Measurements from ENCODE around the gene IFNW1.
"Not testable (repeated sequence)": the region's sequence is repeated elsewhere in the genome, so short reads cannot be mapped to it uniquely, and the experiment has no call there.

The IFNW1 gene

GRCh38 chr9:21141427-21141882 lies at the start of gene IFNW1:
Gene IFNW1, minus strand, starts transcription at chr9:21141832. Its CDS starts 262 bp downstream, at chr9:21141570.
- in situ Hi-C loops (cut with MboI; ENCODE audit: low sequenced_read_pairs): no loop called here

- in situ Hi-C loops (cut with MboI; ENCODE audit: low sequenced_read_pairs): not testable (repeated sequence)
Observed at GRCh38 chr9:21187487-21187886, 45.9 kb upstream of the IFNW1 start, which contains the start of gene IFNA4. Gene IFNA4, minus strand, starts transcription at chr9:21187587. Its CDS starts 56 bp downstream, at chr9:21187531.

- in situ Hi-C loops (cut with MboI; ENCODE audit: low sequenced_read_pairs): not testable (repeated sequence)
Observed at GRCh38 chr9:21182810-21183736, 41.4 kb upstream of the IFNW1 start.

- in situ Hi-C loops (cut with MboI; ENCODE audit: low sequenced_read_pairs): no loop called here
Observed at GRCh38 chr9:21174671-21175070, 33.0 kb upstream of the IFNW1 start.

- in situ Hi-C loops (cut with MboI; ENCODE audit: low sequenced_read_pairs): no loop called here
Observed at GRCh38 chr9:21172156-21172555, 30.5 kb upstream of the IFNW1 start.

GRCh38 chr9:21171351-21171750 lies 29.7 kb upstream of the IFNW1 start:
- in situ Hi-C loops (cut with MboI; ENCODE audit: low sequenced_read_pairs): no loop called here

GRCh38 chr9:21166560-21166959 lies 24.9 kb upstream of the IFNW1 start, which contains the start of gene IFNA21:
Gene IFNA21, minus strand, starts transcription at chr9:21166660. Its CDS starts 48 bp downstream, at chr9:21166612.
- in situ Hi-C loops (cut with MboI; ENCODE audit: low sequenced_read_pairs): not testable (repeated sequence)

GRCh38 chr9:21165516-21165915 lies 23.9 kb upstream of the IFNW1 start:
- in situ Hi-C loops (cut with MboI; ENCODE audit: low sequenced_read_pairs): no loop called here

- in situ Hi-C loops (cut with MboI; ENCODE audit: low sequenced_read_pairs): no loop called here
Observed at GRCh38 chr9:21160178-21160577, 18.5 kb upstream of the IFNW1 start.

GRCh38 chr9:21155501-21155900 lies 13.9 kb upstream of the IFNW1 start:
- in situ Hi-C loops (cut with MboI; ENCODE audit: low sequenced_read_pairs): no loop called here

GRCh38 chr9:21154018-21154608 lies 12.5 kb upstream of the IFNW1 start:
- in situ Hi-C loops (cut with MboI; ENCODE audit: low sequenced_read_pairs): no loop called here

- in situ Hi-C loops (cut with MboI; ENCODE audit: low sequenced_read_pairs): no loop called here
Observed at GRCh38 chr9:21153336-21154017, 11.8 kb upstream of the IFNW1 start.

- in situ Hi-C loops (cut with MboI; ENCODE audit: low sequenced_read_pairs): no loop called here
Observed at GRCh38 chr9:21144603-21145002, 3.0 kb upstream of the IFNW1 start.

GRCh38 chr9:21137020-21137419 lies 4.6 kb downstream of the IFNW1 start:
- in situ Hi-C loops (cut with MboI; ENCODE audit: low sequenced_read_pairs): no loop called here

GRCh38 chr9:21135736-21136135 lies 5.9 kb downstream of the IFNW1 start:
- in situ Hi-C loops (cut with MboI; ENCODE audit: low sequenced_read_pairs): no loop called here

GRCh38 chr9:21128186-21128585 lies 13.4 kb downstream of the IFNW1 start:
- in situ Hi-C loops (cut with MboI; ENCODE audit: low sequenced_read_pairs): not testable (repeated sequence)

- in situ Hi-C loops (cut with MboI; ENCODE audit: low sequenced_read_pairs): no loop called here
Observed at GRCh38 chr9:21121595-21122251, 19.9 kb downstream of the IFNW1 start.

- in situ Hi-C loops (cut with MboI; ENCODE audit: low sequenced_read_pairs): no loop called here
Observed at GRCh38 chr9:21121079-21121478, 20.6 kb downstream of the IFNW1 start.

- in situ Hi-C loops (cut with MboI; ENCODE audit: low sequenced_read_pairs): no loop called here
Observed at GRCh38 chr9:21119093-21119770, 22.4 kb downstream of the IFNW1 start.

- in situ Hi-C loops (cut with MboI; ENCODE audit: low sequenced_read_pairs): no loop called here
Observed at GRCh38 chr9:21114311-21114710, 27.3 kb downstream of the IFNW1 start.
